HepG2 (cell line): ENCODE results near the gene ZNF747. TPM values are rescaled to one million over a fixed set of nuclear protein-coding genes. Genes with fewer than 3 reads are reported as not detected.

ENCODE experiments used
- ATAD3A ChIP-seq: sonication (generic); formaldehyde crosslinking; IDR thresholded peaks from 2 replicates; pipeline ENCODE4 v1.4.0; 2020; ENCODE audit warnings: missing genetic modification reagents
- CCAR2 ChIP-seq: fragments of 200-400 bp; formaldehyde crosslinking; optimal IDR thresholded peaks from 2 replicates; pipeline ENCODE3; 2018; ENCODE audit warnings: low read depth, mild to moderate bottlenecking, low read length, moderate library complexity
- FOXM1 ChIP-seq: sonication (generic); formaldehyde crosslinking; IDR thresholded peaks from 2 replicates; pipeline ENCODE4 v1.5.0; 2020; ENCODE audit warnings: missing genetic modification reagents
- GATAD1 ChIP-seq: IDR thresholded peaks from 2 replicates; pipeline ENCODE4 v1.6.1; 2016; ENCODE audit warnings: missing genetic modification reagents, missing compliant biosample characterization
- HOXA5 ChIP-seq: sonication (generic); formaldehyde crosslinking; IDR thresholded peaks from 2 replicates; pipeline ENCODE4 v1.4.0; 2020; ENCODE audit warnings: missing genetic modification reagents
- KDM5B ChIP-seq: sonication (generic); formaldehyde crosslinking; IDR thresholded peaks from 2 replicates; pipeline ENCODE4 v1.4.0; 2020; ENCODE audit warnings: missing genetic modification reagents, mild to moderate bottlenecking, borderline replicate concordance
- KMT2A ChIP-seq: sonication (generic); formaldehyde crosslinking; IDR thresholded peaks from 2 replicates; pipeline ENCODE4 v1.4.0; 2020; ENCODE audit warnings: missing genetic modification reagents
- NFATC3 ChIP-seq: sonication (generic); formaldehyde crosslinking; IDR thresholded peaks from 2 replicates; pipeline ENCODE4 v1.5.1; 2020; ENCODE audit warnings: mild to moderate bottlenecking, missing genetic modification reagents
- NFYB ChIP-seq: sonication (generic); formaldehyde crosslinking; IDR thresholded peaks from 2 replicates; pipeline ENCODE4 v1.4.0; 2020; ENCODE audit warnings: missing genetic modification reagents
- NR2F1 ChIP-seq, 2 experiments: fragments of 450-650 bp in 1 of 2; formaldehyde crosslinking in 1 of 2; IDR thresholded peaks; 2 replicates each; pipeline versions ENCODE4 v1.5.0 to v1.6.1; 2016 to 2020; ENCODE audit warnings: mild to moderate bottlenecking in 1 of 2, missing compliant biosample characterization in 1 of 2, missing genetic modification reagents in 1 of 2, moderate library complexity in 1 of 2
- PHF8 ChIP-seq: sonication (generic); formaldehyde crosslinking; IDR thresholded peaks from 2 replicates; pipeline ENCODE4 v1.5.0; 2020; ENCODE audit warnings: missing genetic modification reagents
- SNRNP70 ChIP-seq: fragments of 200-400 bp; formaldehyde crosslinking; IDR thresholded peaks from 2 replicates; pipeline ENCODE4 v1.6.1; 2017; ENCODE audit warnings: mild to moderate bottlenecking, low read depth, low read length, moderate library complexity
- TCF7 ChIP-seq: sonication (generic); IDR thresholded peaks from 2 replicates; pipeline ENCODE4 v1.6.1; 2016; ENCODE audit warnings: antibody characterized with exemption, low read depth
- ZFP1 ChIP-seq: IDR thresholded peaks from 2 replicates; pipeline ENCODE4 v1.6.1; 2016
- ZFP36 ChIP-seq: fragments of 150-350 bp; IDR thresholded peaks from 2 replicates; pipeline ENCODE4 v1.6.1; 2018; ENCODE audit warnings: borderline replicate concordance, low read length, low read depth; ENCODE audit not compliant: partially characterized antibody
- ZNF232 ChIP-seq: sonication (generic); formaldehyde crosslinking; IDR thresholded peaks from 2 replicates; pipeline ENCODE4 v1.4.0; 2020; ENCODE audit warnings: missing genetic modification reagents, borderline replicate concordance
- ZNF275 ChIP-seq: sonication (generic); formaldehyde crosslinking; IDR thresholded peaks from 2 replicates; pipeline ENCODE4 v1.8.0; 2022; ENCODE audit warnings: missing genetic modification reagents, mild to moderate bottlenecking, inconsistent platforms, borderline replicate concordance
- ZNF350 ChIP-seq: sonication (generic); formaldehyde crosslinking; IDR thresholded peaks from 2 replicates; pipeline ENCODE4 v1.4.0; 2020; ENCODE audit warnings: mild to moderate bottlenecking, low read depth, missing genetic modification reagents, borderline replicate concordance
- ZNF468 ChIP-seq: sonication (generic); formaldehyde crosslinking; IDR thresholded peaks from 2 replicates; pipeline ENCODE4 v1.8.0; 2022; ENCODE audit warnings: mild to moderate bottlenecking, moderate library complexity, missing genetic modification reagents
- ZNF549 ChIP-seq: sonication (generic); formaldehyde crosslinking; IDR thresholded peaks from 2 replicates; pipeline ENCODE4 v1.5.0; 2020; ENCODE audit warnings: missing genetic modification reagents
- ZNF556 ChIP-seq: sonication (generic); formaldehyde crosslinking; IDR thresholded peaks from 2 replicates; pipeline ENCODE4 v1.4.0; 2020; ENCODE audit warnings: mild to moderate bottlenecking, missing genetic modification reagents, borderline replicate concordance
- ZNF589 ChIP-seq: sonication (generic); formaldehyde crosslinking; conservative IDR thresholded peaks from 2 replicates; pipeline ENCODE4 v1.8.0; 2022; ENCODE audit warnings: mild to moderate bottlenecking, moderate library complexity, missing genetic modification reagents
- ZNF652 ChIP-seq: IDR thresholded peaks from 2 replicates; pipeline ENCODE4 v1.6.1; 2016; ENCODE audit warnings: low read depth, borderline replicate concordance
- ZNF782 ChIP-seq: sonication (generic); formaldehyde crosslinking; IDR thresholded peaks from 2 replicates; pipeline ENCODE4 v1.4.0; 2020; ENCODE audit warnings: missing genetic modification reagents, mild to moderate bottlenecking, borderline replicate concordance
- ZNF879 ChIP-seq: sonication (generic); formaldehyde crosslinking; IDR thresholded peaks from 2 replicates; pipeline ENCODE4 v1.8.1; 2023; ENCODE audit warnings: missing genetic modification reagents
- polyA plus RNA-seq, 8 experiments: library from polyadenylated mRNA; depleted of rRNA in 3 of 8; stranded (reverse) in 7 of 8; unstranded in 1 of 8; fragments of >200 nt; fragmentation: Illumina TruSeq in 4 of 8; extraction: Trizol in 4 of 8; gene quantifications; 2 replicates each; pipeline versions ENCODE4 v1.2.1 to v1.2.3, GENCODE V29; 2011 to 2016; ENCODE audit warnings: low read depth in 4 of 8, missing spikeins in 1 of 8, mixed read lengths in 1 of 8; ENCODE audit not compliant: insufficient read depth in 1 of 8
- total RNA-seq, 5 experiments: library from RNA; depleted of rRNA; stranded (reverse); fragments of >200 nt; fragmentation: Illumina TruSeq; extraction: Trizol; gene quantifications; 2 replicates each; pipeline ENCODE4 v1.2.3, GENCODE V29; 2016; ENCODE audit warnings: low read depth in 1 of 5
- TF ChIP-seq, protein P1 (sequence below): sonication (generic); formaldehyde crosslinking; IDR thresholded peaks from 2 replicates; pipeline ENCODE4 v1.4.0; 2020; ENCODE audit warnings: mild to moderate bottlenecking, missing genetic modification reagents
- TF ChIP-seq, protein P2 (sequence below): IDR thresholded peaks from 2 replicates; pipeline ENCODE4 v1.6.1; 2016; ENCODE audit warnings: missing compliant biosample characterization, missing genetic modification reagents, borderline replicate concordance

Gene ZNF747
- total and polyA plus RNA-seq, 2 of the 13 experiments (the other 11 are each of a cell fraction or from before 2014, with no cell fraction given), result 7.2 to 10.2 TPM

DNA sequence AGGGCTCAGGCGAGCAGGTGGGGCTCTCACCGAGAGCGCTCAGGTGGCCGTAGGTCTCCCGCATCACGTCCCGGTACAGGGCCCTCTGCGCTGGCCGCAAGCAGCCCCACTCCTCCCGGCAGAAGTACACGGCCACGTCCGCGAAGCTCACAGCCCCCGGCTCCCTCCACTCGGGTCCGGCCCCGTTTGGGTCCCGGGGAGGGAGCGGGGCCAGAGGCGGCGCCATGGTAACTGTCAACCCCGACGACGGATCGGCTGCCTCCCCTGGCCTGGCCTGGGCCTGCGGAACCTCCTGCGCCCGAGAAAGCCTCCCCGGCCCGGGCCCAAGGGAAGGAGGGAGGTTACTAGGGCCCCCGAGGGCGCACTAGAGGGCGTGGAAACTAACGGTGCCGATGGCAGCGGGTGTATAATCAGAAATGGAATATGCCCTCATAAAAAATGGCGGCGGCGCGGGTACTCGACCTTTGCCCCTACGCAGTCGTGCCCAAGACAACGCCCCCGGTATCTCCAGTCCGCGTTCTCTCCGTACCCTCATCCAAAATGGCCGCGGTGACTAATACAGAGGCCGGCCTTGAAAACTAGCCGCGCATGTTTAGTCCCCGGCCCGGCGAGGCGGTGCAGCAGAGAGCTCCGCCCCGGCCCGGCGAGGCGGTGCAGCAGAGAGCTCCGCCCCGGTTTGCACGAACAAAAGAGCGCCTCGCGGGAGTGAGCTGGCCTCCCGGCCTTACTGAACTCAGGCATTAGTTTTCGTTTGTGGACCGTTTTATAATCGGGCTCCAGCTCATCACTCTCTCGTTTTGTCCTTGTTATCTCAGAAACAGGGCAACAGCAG, 23.5 kb upstream of the ZNF747 start, which contains the start of gene ZNF764 (continued):
- peak; percentile 40 for TF ChIP-seq ZNF232 (CRISPR knock-in tag)
- no peak for TF ChIP-seq NFATC3 (CRISPR knock-in tag)
- TF ChIP-seq, protein P1, sequence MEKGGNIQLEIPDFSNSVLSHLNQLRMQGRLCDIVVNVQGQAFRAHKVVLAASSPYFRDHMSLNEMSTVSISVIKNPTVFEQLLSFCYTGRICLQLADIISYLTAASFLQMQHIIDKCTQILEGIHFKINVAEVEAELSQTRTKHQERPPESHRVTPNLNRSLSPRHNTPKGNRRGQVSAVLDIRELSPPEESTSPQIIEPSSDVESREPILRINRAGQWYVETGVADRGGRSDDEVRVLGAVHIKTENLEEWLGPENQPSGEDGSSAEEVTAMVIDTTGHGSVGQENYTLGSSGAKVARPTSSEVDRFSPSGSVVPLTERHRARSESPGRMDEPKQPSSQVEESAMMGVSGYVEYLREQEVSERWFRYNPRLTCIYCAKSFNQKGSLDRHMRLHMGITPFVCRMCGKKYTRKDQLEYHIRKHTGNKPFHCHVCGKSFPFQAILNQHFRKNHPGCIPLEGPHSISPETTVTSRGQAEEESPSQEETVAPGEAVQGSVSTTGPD (CRISPR knock-in tag), result peak; percentile 26; the same call in 1 of the 2 replicates
- peak; percentile 50; the same call in 1 of the 2 replicates for TF ChIP-seq ZNF468 (CRISPR knock-in tag)
- TF ChIP-seq ZNF782, result no peak; the same call in 1 of the 2 replicates
- TF ChIP-seq, protein P2, sequence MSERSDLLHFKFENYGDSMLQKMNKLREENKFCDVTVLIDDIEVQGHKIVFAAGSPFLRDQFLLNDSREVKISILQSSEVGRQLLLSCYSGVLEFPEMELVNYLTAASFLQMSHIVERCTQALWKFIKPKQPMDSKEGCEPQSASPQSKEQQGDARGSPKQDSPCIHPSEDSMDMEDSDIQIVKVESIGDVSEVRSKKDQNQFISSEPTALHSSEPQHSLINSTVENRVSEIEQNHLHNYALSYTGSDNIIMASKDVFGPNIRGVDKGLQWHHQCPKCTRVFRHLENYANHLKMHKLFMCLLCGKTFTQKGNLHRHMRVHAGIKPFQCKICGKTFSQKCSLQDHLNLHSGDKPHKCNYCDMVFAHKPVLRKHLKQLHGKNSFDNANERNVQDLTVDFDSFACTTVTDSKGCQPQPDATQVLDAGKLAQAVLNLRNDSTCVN (CRISPR knock-in tag), result no peak; the same call in none of the 2 replicates
- TF ChIP-seq NFYB, result peak; percentile 45
- TF ChIP-seq NR2F1 (CRISPR knock-in tag; IDR thresholded peaks at IDR 0.05), result peak; percentile 62 to 91
- TF ChIP-seq KDM5B, result peak; percentile 93
- no peak for TF ChIP-seq SNRNP70
- no peak; the same call in 1 of the 2 replicates for TF ChIP-seq ZFP1
- TF ChIP-seq GATAD1, result peak; percentile 82; the same call in 1 of the 2 replicates
- TF ChIP-seq ZNF275 (CRISPR knock-in tag), result no peak; the same call in 1 of the 2 replicates
- TF ChIP-seq HOXA5 (CRISPR knock-in tag), result no peak; the same call in 1 of the 2 replicates
- TF ChIP-seq CCAR2, result no peak
- TF ChIP-seq ZNF556 (CRISPR knock-in tag), result peak; percentile 73; the same call in 1 of the 2 replicates
- TF ChIP-seq TCF7, result 0 out of 2 replicates have a peak, but pooled peaks have one; percentile 12
- peak; percentile 69 for TF ChIP-seq KMT2A (CRISPR knock-in tag)
- TF ChIP-seq ZNF549 (CRISPR knock-in tag), result no peak
- no peak for TF ChIP-seq FOXM1
- no peak for TF ChIP-seq ZFP36
- TF ChIP-seq ZNF589, result peak; percentile 92; the same call in 1 of the 2 replicates
- TF ChIP-seq ATAD3A, result peak; percentile 44; the same call in 1 of the 2 replicates
- TF ChIP-seq ZNF652 (CRISPR knock-in tag), result no peak
- no peak; the same call in 1 of the 2 replicates for TF ChIP-seq ZNF879 (CRISPR knock-in tag)
- TF ChIP-seq ZNF350 (CRISPR knock-in tag), result peak; percentile 93; the same call in 1 of the 2 replicates
- TF ChIP-seq PHF8 (CRISPR knock-in tag), result peak; percentile 98
